HUES64 (cell line): ENCODE measurements around the gene LRP1.
A peak's percentile ranks its signal among the peaks of the same experiment; 100 is the strongest.

ENCODE experiments used
- H3K27ac ChIP-seq: 2 replicates; pipeline ENCODE4 v1.7.0; 2013; ENCODE audit warnings: low read depth, low read length, inconsistent platforms
- H3K27me3 ChIP-seq: 2 replicates; pipeline ENCODE4 v1.6.1; 2013; ENCODE audit warnings: mild to moderate bottlenecking, low read length; ENCODE audit not compliant: insufficient read depth
- H3K36me3 ChIP-seq: 2 replicates; pipeline ENCODE4 v1.6.1; 2013; ENCODE audit warnings: mild to moderate bottlenecking, low read length; ENCODE audit not compliant: insufficient read depth
- H3K4me1 ChIP-seq: 2 replicates; pipeline ENCODE4 v1.6.1; 2013; ENCODE audit warnings: mild to moderate bottlenecking, low read length, moderate library complexity; ENCODE audit not compliant: insufficient read depth
- H3K4me3 ChIP-seq: 2 replicates; pipeline ENCODE4 v1.5.1; 2013; ENCODE audit warnings: mild to moderate bottlenecking, low read length, moderate library complexity
- H3K9ac ChIP-seq: 2 replicates; pipeline ENCODE4 v1.6.1; 2013; ENCODE audit warnings: mild to moderate bottlenecking, low read depth, low read length
- H3K9me3 ChIP-seq: 2 replicates; pipeline ENCODE4 v1.6.1; 2013; ENCODE audit warnings: low read depth, low read length; ENCODE audit not compliant: insufficient read depth
- WGBS: fragments of 150-250, 120-280 bp; methylation state at CpG from one replicate; pipeline ENCODE4 v1.1.7; 2013; ENCODE audit warnings: missing lambda C conversion rate; 5-methylcytosine and 5-hydroxymethylcytosine counted together

Gene LRP1

GRCh38 chr12:57089271-57090245 lies 38.7 kb upstream of the LRP1 start:
- Histone ChIP-seq H3K27ac (peak overlapping the region; percentile 77), H3K9ac (peak overlapping the region; percentile 75), H3K36me3 (peaks cover 30% of the 10 kb centered on the region), H3K4me1 (peaks cover 19% of the 10 kb centered on the region), H3K9me3 (no peaks in the 10 kb centered on the region), H3K27me3 (no peaks in the 10 kb centered on the region), H3K4me3 (peak overlapping the region; percentile 90)
- WGBS, result 2% methylated on average over 41 of the region's 45 CpGs

- H3K36me3 ChIP-seq, result peaks cover 40% of the 10 kb centered on the region
- H3K4me3 ChIP-seq, result peak overlapping the region; percentile 34; the same call in 1 of the 2 replicates
- H3K27me3 ChIP-seq, result no peaks in the 10 kb centered on the region
- no peak overlapping the region for H3K27ac ChIP-seq
- no peak overlapping the region for H3K9ac ChIP-seq
- H3K9me3 ChIP-seq, result no peaks in the 10 kb centered on the region
- peaks cover 24% of the 10 kb centered on the region for H3K4me1 ChIP-seq
- WGBS, result 80% methylated on average over 6 of the region's 6 CpGs
Observed at GRCh38 chr12:57090490-57090889, 37.8 kb upstream of the LRP1 start.

DNA sequence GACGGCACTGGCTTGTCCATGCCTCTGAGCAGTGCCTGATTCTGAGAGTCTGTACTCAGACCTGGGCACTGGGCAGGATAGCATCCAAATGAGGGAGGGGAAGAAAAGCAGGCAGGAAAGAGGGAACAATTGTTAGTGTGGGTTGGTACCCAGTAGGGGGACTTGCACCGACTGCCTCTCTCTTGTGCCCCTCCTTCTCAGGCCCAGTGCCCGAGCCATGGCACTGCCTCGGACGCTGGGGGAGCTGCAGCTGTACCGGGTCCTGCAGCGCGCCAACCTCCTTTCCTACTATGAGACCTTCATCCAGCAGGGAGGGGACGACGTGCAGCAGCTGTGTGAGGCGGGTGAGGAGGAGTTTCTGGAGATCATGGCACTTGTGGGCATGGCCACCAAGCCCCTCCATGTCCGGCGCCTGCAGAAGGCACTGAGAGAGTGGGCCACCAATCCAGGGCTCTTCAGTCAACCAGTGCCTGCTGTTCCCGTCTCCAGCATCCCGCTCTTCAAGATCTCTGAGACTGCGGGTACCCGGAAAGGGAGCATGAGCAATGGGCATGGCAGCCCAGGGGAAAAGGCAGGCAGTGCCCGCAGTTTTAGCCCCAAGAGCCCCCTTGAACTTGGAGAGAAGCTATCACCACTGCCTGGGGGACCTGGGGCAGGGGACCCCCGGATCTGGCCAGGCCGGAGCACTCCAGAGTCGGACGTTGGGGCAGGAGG lies 37.2 kb upstream of the LRP1 start:
- Histone ChIP-seq H3K9ac (no peak overlapping the region), H3K36me3 (peaks cover 45% of the 10 kb centered on the region), H3K9me3 (no peaks in the 10 kb centered on the region), H3K4me1 (peaks cover 18% of the 10 kb centered on the region), H3K27ac (no peak overlapping the region), H3K27me3 (no peaks in the 10 kb centered on the region), H3K4me3 (peak overlapping the region; percentile 34; the same call in 1 of the 2 replicates)
- WGBS, result 92% methylated on average over 22 of the region's 22 CpGs

- H3K36me3 ChIP-seq, result peaks cover 51% of the 10 kb centered on the region
Observed at GRCh38 chr12:57091638-57092528, 36.4 kb upstream of the LRP1 start.

DNA sequence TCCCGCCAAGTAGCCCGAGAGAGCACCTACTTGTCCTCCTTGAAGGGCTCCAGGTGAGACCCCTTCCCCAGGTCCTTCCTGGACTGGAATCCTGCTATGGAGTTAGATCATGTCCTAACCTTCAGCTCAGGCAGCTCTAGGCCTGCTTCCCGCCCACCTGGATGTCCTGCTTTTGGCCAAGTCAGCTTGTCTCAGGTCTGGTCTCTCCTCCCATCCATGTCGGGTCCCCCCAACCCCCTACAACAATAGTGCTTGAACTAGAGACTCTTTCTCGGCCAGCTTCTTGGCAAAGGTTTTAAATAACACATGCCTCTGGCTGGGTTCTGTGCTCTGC lies 35.8 kb upstream of the LRP1 start:
- Histone ChIP-seq H3K9ac (no peak overlapping the region), H3K36me3 (peaks cover 53% of the 10 kb centered on the region), H3K9me3 (no peaks in the 10 kb centered on the region), H3K4me3 (no peak overlapping the region), H3K4me1 (peaks cover 14% of the 10 kb centered on the region), H3K27me3 (no peaks in the 10 kb centered on the region), H3K27ac (no peak overlapping the region)
- 91% methylated on average over 5 of the region's 5 CpGs for WGBS

More at GRCh38 chr12:57091638-57092528, 36.4 kb upstream of the LRP1 start:
- Histone ChIP-seq H3K9ac (no peak overlapping the region), H3K4me3 (no peak overlapping the region), H3K27ac (no peak overlapping the region), H3K9me3 (no peaks in the 10 kb centered on the region), H3K27me3 (no peaks in the 10 kb centered on the region), H3K4me1 (peaks cover 14% of the 10 kb centered on the region)
- 91% methylated on average over 25 of the region's 25 CpGs for WGBS

DNA sequence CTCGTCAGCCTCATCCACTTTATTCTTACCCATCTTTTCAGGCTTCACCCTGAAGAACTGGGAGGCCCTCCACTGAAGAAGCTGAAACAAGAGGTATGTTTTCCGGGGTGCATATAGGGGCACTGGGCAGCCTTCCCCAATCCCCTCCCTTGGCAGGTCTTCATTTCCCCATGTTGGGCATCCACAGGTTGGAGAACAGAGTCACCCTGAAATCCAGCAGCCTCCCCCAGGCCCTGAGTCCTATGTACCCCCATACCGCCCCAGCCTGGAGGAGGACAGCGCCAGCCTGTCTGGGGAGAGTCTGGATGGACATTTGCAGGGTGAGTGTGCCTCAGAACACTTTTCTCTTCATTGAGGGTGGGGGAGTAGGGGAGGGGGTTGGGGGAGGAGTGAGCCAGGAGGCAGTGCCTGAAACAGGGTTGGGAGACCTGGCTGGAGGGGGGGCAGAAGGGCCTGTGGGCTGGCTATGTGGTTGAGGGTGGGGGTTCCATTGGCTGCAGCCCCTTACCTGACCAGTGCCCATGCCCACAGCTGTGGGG lies 35.3 kb upstream of the LRP1 start:
- Histone ChIP-seq H3K4me1 (peaks cover 14% of the 10 kb centered on the region), H3K27me3 (no peaks in the 10 kb centered on the region), H3K36me3 (peaks cover 54% of the 10 kb centered on the region), H3K9ac (no peak overlapping the region), H3K27ac (no peak overlapping the region; the same call in 1 of the 2 replicates), H3K4me3 (no peak overlapping the region), H3K9me3 (no peaks in the 10 kb centered on the region)
- 92% methylated on average over 4 of the region's 4 CpGs for WGBS

DNA sequence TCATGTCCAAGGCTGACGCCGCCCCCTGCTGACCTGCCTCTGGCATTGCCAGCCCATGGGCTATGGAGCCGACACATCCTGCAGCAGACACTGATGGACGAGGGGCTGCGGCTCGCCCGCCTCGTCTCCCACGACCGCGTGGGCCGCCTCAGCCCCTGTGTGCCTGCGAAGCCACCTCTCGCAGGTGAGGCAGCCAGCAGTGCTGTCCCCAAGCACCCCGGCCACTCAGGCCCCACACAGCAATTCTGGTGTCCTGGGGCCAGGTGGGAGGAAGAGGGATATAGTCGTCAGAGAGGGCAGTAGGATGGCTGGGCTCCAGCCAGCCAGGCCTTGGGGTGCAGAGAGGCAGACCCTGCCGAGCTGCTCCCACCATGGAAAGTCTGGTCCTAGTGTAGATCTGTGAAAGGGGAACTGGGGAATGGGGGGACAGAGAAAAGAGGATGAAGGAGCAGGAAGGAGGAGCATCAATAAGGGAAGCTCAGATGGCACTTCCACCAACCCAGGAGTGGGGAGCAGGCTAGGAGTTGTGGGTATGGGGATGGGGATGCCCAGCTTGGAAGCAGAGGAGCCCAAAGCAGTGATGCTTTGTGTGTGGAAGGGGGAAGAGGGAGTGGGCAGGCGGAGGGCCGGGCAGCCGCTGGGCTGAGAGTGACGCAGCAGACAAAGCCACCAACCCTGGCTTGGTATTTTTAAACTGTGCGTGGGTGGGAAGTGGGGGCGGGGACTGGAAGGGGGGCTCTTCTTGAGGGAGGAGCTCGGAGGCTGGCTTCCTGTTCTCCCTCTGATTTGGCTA lies 34.7 kb upstream of the LRP1 start:
- Histone ChIP-seq H3K9me3 (no peaks in the 10 kb centered on the region), H3K4me1 (peaks cover 14% of the 10 kb centered on the region), H3K4me3 (0 out of 2 replicates have a peak overlapping the region, but pooled peaks have one; percentile 0), H3K27me3 (no peaks in the 10 kb centered on the region), H3K36me3 (peaks cover 57% of the 10 kb centered on the region), H3K27ac (peak overlapping the region; percentile 77), H3K9ac (peak overlapping the region; percentile 0; the same call in 1 of the 2 replicates)
- WGBS, result 52% methylated on average over 24 of the region's 24 CpGs

GRCh38 chr12:57094208-57095160 lies 33.8 kb upstream of the LRP1 start:
- Histone ChIP-seq H3K9ac (peak overlapping the region; percentile 60), H3K27ac (peak overlapping the region; percentile 77), H3K36me3 (peaks cover 60% of the 10 kb centered on the region), H3K9me3 (no peaks in the 10 kb centered on the region), H3K4me3 (no peak overlapping the region), H3K27me3 (no peaks in the 10 kb centered on the region), H3K4me1 (peaks cover 14% of the 10 kb centered on the region)
- WGBS, result 71% methylated on average over 15 of the region's 15 CpGs

DNA sequence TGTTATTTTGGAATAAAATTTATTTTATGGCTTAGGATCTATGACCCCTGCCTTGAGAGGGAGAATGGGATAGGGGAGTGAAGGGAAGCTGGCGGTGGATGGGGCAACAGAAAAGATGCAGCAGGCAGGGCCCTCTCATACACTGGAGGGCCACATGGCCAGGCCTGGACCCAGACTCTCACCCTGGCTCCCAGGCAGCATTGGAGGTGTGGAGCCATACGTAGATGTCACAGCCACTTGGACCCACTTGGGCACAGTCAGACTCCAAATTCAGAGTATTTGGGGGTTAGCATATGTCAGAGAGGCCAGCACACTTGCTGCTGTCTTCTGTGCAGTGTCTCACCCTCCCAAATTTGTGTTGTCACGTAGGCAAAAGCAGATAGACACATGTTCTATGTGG lies 32.8 kb upstream of the LRP1 start:
- Histone ChIP-seq H3K27me3 (no peaks in the 10 kb centered on the region), H3K9ac (0 out of 2 replicates have a peak overlapping the region, but pooled peaks have one; percentile 30), H3K4me1 (peaks cover 14% of the 10 kb centered on the region), H3K27ac (no peak overlapping the region), H3K9me3 (no peaks in the 10 kb centered on the region), H3K36me3 (peaks cover 68% of the 10 kb centered on the region), H3K4me3 (no peak overlapping the region)
- WGBS, result 91% methylated on average over 3 of the region's 3 CpGs
